Measurements from ENCODE around the gene CCNY. TPM values are rescaled to one million over a fixed set of nuclear protein-coding genes. Genes with fewer than 3 reads are reported as not detected.

Gene CCNY
- total RNA-seq, 4 donors from 2014 or later: 21.7 to 27.7 (median 24.8) TPM

Other genes with a start within 250 kb of the CCNY start
- gene CUL2, start 246.2 kb upstream of the CCNY start, total RNA-seq: 10 to 100 TPM; 13.8 to 21.6 (median 17.7) TPM
- 10 to 100 TPM; 13.9 to 19.0 (median 16.0) TPM for gene CREM, start 209.7 kb upstream of the CCNY start, total RNA-seq

All from Peyer's patch (tissue), 4 donors.